ENCODE data around the gene CATSPER1.

- TF ChIP-seq CTCF (conservative IDR thresholded peaks at IDR 0.05), result no peak
- no peak for TF ChIP-seq EZH2 (IDR thresholded peaks at IDR 0.05; ENCODE audit: low read depth)
These were observed 37.6 kb upstream of the CATSPER1 start for GRCh38 chr11:66063900-66064299.
